Common myeloid progenitor, CD34-positive (primary cell): ENCODE results near the gene SLC6A16.

Experiments
- CTCF ChIA-PET: fragments of 350-600 bp; sonication (Branson Sonifier 250); formaldehyde crosslinking; loops from one replicate; lab custom pipeline; 2021; ENCODE audit warnings: antibody characterized with exemption; lab: Charles Lee
- POLR2A ChIA-PET: fragments of 350-600 bp; sonication (Branson Sonifier 250); formaldehyde crosslinking; loops from one replicate; lab custom pipeline; 2021; ENCODE audit warnings: antibody characterized with exemption; lab: Charles Lee
- DNase-seq, 3 donors: peaks; one replicate each; pipeline versions ENCODE4 v3.0.0 to v3.0.0-alpha.2; 2013
- H3K27ac ChIP-seq, 2 experiments: 1 replicate in 1 of 2; 2 replicates in 1 of 2; pipeline ENCODE4 v1.7.0; 2013; ENCODE audit warnings: inconsistent platforms in 2 of 2, low read length in 2 of 2, mild to moderate bottlenecking in 2 of 2, low read depth in 1 of 2, moderate library complexity in 1 of 2; ENCODE audit not compliant: severe bottlenecking in 2 of 2, insufficient read depth in 1 of 2, poor library complexity in 1 of 2
- H3K27me3 ChIP-seq, 5 experiments: replicated peaks in 2 of 5; 1 replicate in 3 of 5; 2 replicates in 2 of 5; pipeline versions ENCODE4 v1.6.1 to v1.7.0; 2013; ENCODE audit warnings: low read length in 4 of 5, mild to moderate bottlenecking in 2 of 5, moderate library complexity in 2 of 5, inconsistent platforms in 1 of 5; ENCODE audit not compliant: insufficient read depth in 5 of 5, control insufficient read depth in 4 of 5
- H3K36me3 ChIP-seq, 4 experiments: 1 replicate in 2 of 4; 2 replicates in 2 of 4; pipeline versions ENCODE4 v1.6.1 to v1.7.0; 2013; ENCODE audit warnings: low read length in 3 of 4, control low read depth in 1 of 4, mild to moderate bottlenecking in 1 of 4; ENCODE audit not compliant: control insufficient read depth in 4 of 4, insufficient read depth in 4 of 4
- H3K4me1 ChIP-seq, 4 experiments: 1 replicate in 3 of 4; 2 replicates in 1 of 4; pipeline versions ENCODE4 v1.6.1 to v1.7.1; 2013; ENCODE audit warnings: low read length in 3 of 4, mild to moderate bottlenecking in 3 of 4, control low read depth in 1 of 4, inconsistent platforms in 1 of 4, moderate library complexity in 1 of 4; ENCODE audit not compliant: control insufficient read depth in 4 of 4, insufficient read depth in 4 of 4; ENCODE audit errors: control extremely low read depth in 1 of 4
- H3K4me3 ChIP-seq, 7 experiments: 1 replicate in 4 of 7; 2 replicates in 3 of 7; pipeline versions ENCODE4 v1.5.1 to v1.7.0; 2013; ENCODE audit warnings: mild to moderate bottlenecking in 7 of 7, low read length in 6 of 7, moderate library complexity in 6 of 7, inconsistent platforms in 2 of 7, low read depth in 2 of 7, control low read depth in 1 of 7; ENCODE audit not compliant: insufficient read depth in 4 of 7, control insufficient read depth in 1 of 7; ENCODE audit errors: extremely low read depth in 1 of 7
- H3K9me3 ChIP-seq, 5 experiments: 1 replicate in 4 of 5; 2 replicates in 1 of 5; pipeline versions ENCODE4 v1.6.1 to v1.7.1; 2013; ENCODE audit warnings: low read length in 4 of 5, mild to moderate bottlenecking in 2 of 5, inconsistent platforms in 1 of 5, low read depth in 1 of 5, moderate library complexity in 1 of 5; ENCODE audit not compliant: control insufficient read depth in 4 of 5, insufficient read depth in 2 of 5; ENCODE audit errors: control extremely low read depth in 1 of 5
- WGBS: methylation state at CpG from one replicate; pipeline ENCODE4 v1.1.5; 2013; ENCODE audit not compliant: insufficient coverage; 5-methylcytosine and 5-hydroxymethylcytosine counted together

Gene SLC6A16

GRCh38 chr19:49249933-49250332, 75.1 kb downstream of the SLC6A16 start:
- no peaks in the 10 kb centered on the region for H3K36me3 ChIP-seq
- ChIA-PET CTCF (interaction anchor here (1.3 kb wide), 2 partner anchors 10 to 24 kb away, joined by 3 to 5 read pairs; no protein-coding TSS in a partner anchor), POLR2A (no interaction called here)
- H3K4me1 ChIP-seq: no peaks in the 10 kb centered on the region
- no peak overlapping the region for H3K27ac ChIP-seq
- no peak overlapping the region for H3K4me3 ChIP-seq
- no peaks in the 10 kb centered on the region for H3K9me3 ChIP-seq
- no peak for DNase-seq
- 89% methylated on average over 1 of the region's 2 CpGs for WGBS
- H3K27me3 ChIP-seq: peaks cover 0 to 3% (median 0%) of the 10 kb centered on the region in 5 experiments

- no CpG with 5 or more reads among the region's 2 CpGs for WGBS
- Histone ChIP-seq H3K4me1 (no peaks in the 10 kb centered on the region), H3K27ac (no peak overlapping the region), H3K27me3 (peaks cover 0 to 3% (median 0%) of the 10 kb centered on the region in 5 experiments), H3K9me3 (no peaks in the 10 kb centered on the region), H3K4me3 (no peak overlapping the region), H3K36me3 (no peaks in the 10 kb centered on the region)
- ChIA-PET CTCF (no interaction called here), POLR2A (no interaction called here)
- DNase-seq: no peak
Observed at GRCh38 chr19:49247676-49248075, 77.3 kb downstream of the SLC6A16 start.

GRCh38 chr19:49244256-49244655, 80.7 kb downstream of the SLC6A16 start:
- Histone ChIP-seq H3K9me3 (no peaks in the 10 kb centered on the region), H3K36me3 (no peaks in the 10 kb centered on the region), H3K4me3 (no peak overlapping the region), H3K4me1 (no peaks in the 10 kb centered on the region), H3K27me3 (no peaks in the 10 kb centered on the region), H3K27ac (no peak overlapping the region)
- 98% methylated on average over 5 of the region's 9 CpGs for WGBS
- DNase-seq: no peak
- ChIA-PET CTCF (no interaction called here), POLR2A (no interaction called here)

GRCh38 chr19:49243726-49244125, 81.3 kb downstream of the SLC6A16 start:
- H3K9me3 ChIP-seq: no peaks in the 10 kb centered on the region
- no peaks in the 10 kb centered on the region for H3K36me3 ChIP-seq
- WGBS: 94% methylated on average over 7 of the region's 11 CpGs
- ChIA-PET CTCF (no interaction called here), POLR2A (no interaction called here)
- H3K27me3 ChIP-seq: no peaks in the 10 kb centered on the region
- H3K27ac ChIP-seq: no peak overlapping the region
- no peaks in the 10 kb centered on the region for H3K4me1 ChIP-seq
- no peak overlapping the region for H3K4me3 ChIP-seq
- no peak for DNase-seq

- WGBS: 84% methylated on average over 2 of the region's 6 CpGs
- Histone ChIP-seq H3K4me3 (no peak overlapping the region), H3K27me3 (no peaks in the 10 kb centered on the region), H3K36me3 (no peaks in the 10 kb centered on the region), H3K4me1 (no peaks in the 10 kb centered on the region), H3K9me3 (no peaks in the 10 kb centered on the region), H3K27ac (no peak overlapping the region)
- CTCF ChIA-PET: no interaction called here
- POLR2A ChIA-PET: no interaction called here
- DNase-seq: no peak
Observed at GRCh38 chr19:49243129-49243528, 81.9 kb downstream of the SLC6A16 start.

- no peak for DNase-seq
- no peaks in the 10 kb centered on the region for H3K4me1 ChIP-seq
- WGBS: 98% methylated on average over 6 of the region's 7 CpGs
- no peaks in the 10 kb centered on the region for H3K27me3 ChIP-seq
- CTCF ChIA-PET: interaction anchor here (1.8 kb wide), 1 partner anchor 16 kb away, joined by 4 read pairs; no protein-coding TSS in a partner anchor
- no peak overlapping the region for H3K4me3 ChIP-seq
- POLR2A ChIA-PET: no interaction called here
- no peaks in the 10 kb centered on the region for H3K9me3 ChIP-seq
- no peak overlapping the region for H3K27ac ChIP-seq
- H3K36me3 ChIP-seq: no peaks in the 10 kb centered on the region
Observed at GRCh38 chr19:49241769-49242168, 83.2 kb downstream of the SLC6A16 start.
